Right renal cortex interstitium (tissue), 3 donors: ENCODE results near the gene CENPX. TPM values are rescaled to one million over a fixed set of nuclear protein-coding genes. Genes with fewer than 3 reads are reported as not detected.

ENCODE experiments used
- DNase-seq, 3 donors: peaks; one replicate each; pipeline ENCODE4 v3.0.0-alpha.2; 2013; ENCODE audit warnings: low read depth in 3 of 3, low spot score in 2 of 3
- polyA plus RNA-seq, 3 donors: library from polyadenylated mRNA; unstranded; fragments of 120-200 nt; gene quantifications; one replicate each; pipeline ENCODE4 v1.2.1, GENCODE V29; 2013; ENCODE audit not compliant: insufficient read length in 3 of 3

Gene CENPX
- polyA plus RNA-seq, 3 donors, result 36.0 to 39.1 (median 38.3) TPM

- DNase-seq, result no peak
Measured at GRCh38 chr17:82028246-82028645, 5.6 kb upstream of the CENPX start.

DNA sequence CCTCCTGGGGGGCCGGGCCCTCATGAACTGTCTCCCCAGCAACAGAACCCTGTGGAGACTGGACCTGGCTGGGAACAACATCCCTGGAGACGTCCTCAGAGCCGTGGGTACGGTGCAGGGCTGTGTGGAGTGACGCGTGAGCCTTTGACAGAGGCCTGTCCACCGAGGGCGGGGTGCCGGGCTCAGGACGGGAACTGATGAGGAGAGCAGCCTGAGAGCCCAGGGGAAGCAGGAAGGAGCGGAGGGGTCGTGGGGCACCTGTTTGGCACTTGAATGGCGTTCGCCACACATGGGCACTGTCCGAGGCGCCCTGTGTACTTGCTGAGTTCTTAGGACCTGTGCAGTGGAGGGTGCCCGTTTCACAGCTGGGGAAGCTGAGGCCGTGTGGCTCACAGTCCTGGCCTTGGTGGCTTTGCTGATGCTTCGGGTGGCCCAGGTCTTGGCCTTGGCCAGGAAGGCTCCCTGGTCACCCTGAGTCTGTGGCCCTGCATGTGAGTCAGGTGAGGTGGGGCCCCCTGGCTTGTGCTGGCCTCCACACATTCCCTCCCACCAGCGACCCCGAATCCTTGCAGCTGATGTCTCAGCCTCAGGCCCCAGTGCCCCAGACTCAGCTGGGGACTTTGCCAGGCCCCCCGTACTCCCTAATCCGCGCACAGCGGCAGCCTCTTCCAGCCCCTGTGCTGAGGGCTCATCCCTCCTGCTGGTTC lies 2.9 kb upstream of the CENPX start:
- no peak for DNase-seq

GRCh38 chr17:82024859-82025258 lies 2.2 kb upstream of the CENPX start:
- no peak for DNase-seq

- no peak for DNase-seq
Measured at GRCh38 chr17:82023447-82024241, 966 bp upstream of the CENPX start.

- peak; percentile 93 to 99 (median 96) for DNase-seq
Measured at GRCh38 chr17:82022981-82023446, 336 bp upstream of the CENPX start, which contains the start of gene LRRC45. LRRC45 (plus strand) TSS chr17:82023305; CDS start chr17:82023644, 339 bp downstream.

- DNase-seq, result no peak
Measured at GRCh38 chr17:82021900-82022309, 773 bp downstream of the CENPX start.

DNA sequence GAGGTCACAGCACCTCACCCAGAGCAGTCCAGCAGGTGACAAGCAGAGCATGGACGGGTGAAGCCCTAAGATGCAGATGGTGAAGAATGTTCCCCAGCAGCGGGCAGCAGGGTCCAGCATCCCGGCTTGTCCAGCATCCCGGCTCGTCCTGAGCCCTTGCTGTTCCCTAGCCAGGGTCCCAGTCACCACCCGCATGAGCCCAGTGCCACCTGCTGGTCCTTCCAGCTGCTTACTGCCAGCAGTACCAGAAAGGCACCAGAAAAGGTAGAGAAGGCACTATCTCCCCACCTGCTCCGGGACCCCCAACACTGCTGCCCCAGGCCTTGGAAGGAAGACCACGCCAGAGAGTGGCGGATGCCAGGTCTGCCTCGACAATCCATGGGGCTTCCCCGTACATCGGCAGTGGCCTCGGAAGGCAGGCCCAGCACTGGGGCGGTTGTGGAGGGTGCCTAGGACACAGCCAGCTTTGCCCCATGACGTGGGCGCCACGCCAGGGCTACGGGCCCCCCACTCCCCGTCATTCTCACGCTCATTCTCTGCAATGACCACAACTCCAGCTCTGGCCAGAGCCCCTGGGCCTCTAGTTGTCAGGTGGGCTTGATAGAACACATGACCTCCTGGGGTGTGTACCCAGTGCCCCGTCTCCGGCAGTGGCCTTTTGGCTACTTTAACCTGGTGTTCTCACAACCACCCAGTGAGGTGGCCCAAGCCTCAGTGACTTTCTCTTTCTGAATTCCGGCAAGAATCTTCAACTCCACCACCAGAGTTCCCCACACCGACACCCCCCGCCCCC lies 1.4 kb downstream of the CENPX start:
- no peak for DNase-seq

- no peak for DNase-seq
Measured at GRCh38 chr17:82020572-82021106, 2.0 kb downstream of the CENPX start.

DNA sequence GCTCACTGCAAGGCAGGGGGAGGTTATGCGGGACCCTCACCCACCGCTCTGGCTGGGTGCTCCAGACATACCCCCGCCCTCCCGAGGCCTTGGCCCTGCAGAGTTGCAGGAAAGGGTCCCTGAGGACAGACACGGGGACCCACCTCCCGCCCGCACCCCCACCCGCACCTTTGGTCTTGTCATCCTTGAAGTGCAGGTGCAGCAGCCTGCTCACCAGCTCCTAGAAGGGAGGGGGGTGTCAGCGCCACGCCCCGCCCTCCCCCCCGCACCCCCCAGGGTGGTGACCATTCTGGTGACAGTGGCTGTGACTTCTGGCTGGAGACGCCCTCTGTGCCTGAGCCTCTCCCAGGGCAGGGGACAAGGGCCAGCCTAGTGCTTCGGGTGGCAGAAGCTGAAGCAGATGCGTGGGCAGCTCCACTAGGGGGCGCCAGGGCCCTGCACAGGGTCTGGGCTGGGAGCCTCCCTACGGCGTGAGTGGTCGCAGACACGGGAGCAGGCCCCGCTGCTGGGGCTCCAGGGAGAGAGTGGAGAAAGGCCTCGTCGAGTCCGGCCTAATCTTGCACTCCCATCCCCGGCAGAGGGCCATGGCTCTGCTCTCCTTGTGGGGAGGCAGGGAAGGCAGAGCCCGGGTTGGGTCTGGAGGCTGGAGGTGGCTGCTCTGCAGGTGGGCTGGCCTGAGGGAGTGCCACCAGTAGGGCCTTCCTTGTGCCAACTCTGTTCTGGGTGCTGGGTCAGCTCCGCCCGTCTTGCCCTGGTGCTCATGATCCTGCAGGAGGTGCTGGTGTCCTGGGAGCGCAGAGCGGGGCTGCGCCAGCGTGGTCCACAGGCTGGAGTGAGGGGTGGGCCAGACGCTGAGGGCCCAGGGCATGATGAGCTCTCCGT lies 2.7 kb downstream of the CENPX start:
- no peak for DNase-seq

- DNase-seq, result no peak
Measured at GRCh38 chr17:82018989-82019689, 3.5 kb downstream of the CENPX start.

DNA sequence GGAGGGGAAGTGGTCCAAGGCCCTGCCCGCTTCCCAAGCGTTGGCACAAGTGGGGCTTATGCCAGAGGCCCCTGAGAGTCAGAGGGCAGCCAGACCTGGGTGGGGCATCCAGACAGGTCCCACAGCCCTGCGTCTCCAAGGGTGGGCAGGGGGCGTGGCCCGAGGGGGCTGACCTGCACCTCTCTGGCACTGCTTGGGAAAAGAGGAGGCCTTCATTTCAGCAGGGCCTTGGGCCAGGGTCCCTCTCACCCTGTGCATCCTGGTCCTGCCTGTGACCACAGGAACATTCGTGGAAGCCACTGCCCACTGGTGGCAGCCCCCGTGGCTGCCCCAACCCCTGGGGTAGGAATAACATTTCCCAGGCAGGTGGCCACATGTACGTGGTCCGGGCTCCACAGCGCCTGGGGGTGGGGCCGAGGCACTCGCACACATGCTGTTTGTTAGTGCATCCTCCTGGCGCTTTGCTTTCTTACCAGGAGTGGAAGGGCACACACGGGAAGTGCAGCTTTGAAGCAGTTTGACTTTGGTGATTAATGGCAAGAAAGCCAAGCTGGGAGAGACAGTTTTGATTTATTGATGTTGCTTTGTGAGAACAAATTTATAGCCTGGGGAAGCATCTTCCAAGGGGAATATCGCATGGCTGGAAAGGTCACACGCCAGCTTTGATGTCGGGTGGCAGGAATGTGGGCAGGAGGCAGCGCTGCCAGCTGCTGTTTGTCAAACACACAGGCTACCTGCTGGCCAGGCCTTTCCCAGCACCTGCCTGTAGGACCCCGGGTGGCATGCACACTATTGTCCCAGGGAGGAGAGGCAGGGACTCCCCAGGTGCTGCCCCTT lies 4.3 kb downstream of the CENPX start:
- no peak for DNase-seq

- DNase-seq, result no peak
Measured at GRCh38 chr17:82017612-82018151, 5.0 kb downstream of the CENPX start.

- no peak for DNase-seq
Measured at GRCh38 chr17:82016875-82017459, 5.7 kb downstream of the CENPX start.

DNA sequence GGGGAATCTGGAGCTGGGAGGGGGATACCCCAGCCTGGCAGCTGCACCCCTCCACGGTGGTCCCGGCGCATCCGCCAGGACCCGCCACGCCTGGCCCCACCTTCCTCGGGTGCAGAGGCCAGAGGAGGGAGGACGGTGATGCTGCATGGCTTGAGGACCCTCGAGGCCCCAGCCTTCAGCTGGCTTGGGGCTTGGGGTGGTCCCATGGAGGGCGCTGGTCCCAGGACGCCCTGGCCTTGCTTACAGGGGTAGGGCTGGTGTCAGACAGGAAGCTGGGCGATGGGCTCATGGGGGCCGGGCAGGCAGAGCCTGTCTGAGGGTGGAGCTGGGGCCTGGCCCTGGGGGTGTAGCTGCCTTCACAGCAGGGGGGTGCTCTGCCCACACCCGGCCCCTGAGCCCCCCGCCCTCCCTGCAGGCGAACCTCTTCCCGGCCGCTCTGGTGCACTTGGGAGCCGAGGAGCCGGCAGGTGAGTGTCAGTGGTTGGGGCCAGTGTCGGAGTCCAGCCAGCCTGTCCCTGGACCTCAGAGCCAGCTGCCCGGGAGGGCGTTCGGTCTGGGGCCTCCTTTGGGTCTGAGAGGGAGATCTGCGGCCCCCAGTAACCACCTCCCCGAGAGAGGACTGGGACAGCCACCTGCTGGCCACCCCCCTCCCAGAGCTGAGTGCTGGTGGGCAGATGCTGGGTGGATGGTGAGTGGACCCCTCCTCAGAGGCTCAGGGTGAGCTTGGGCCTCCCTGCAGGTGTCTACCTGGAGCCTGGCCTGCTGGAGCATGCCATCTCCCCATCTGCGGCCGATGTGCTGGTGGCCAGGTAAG lies 6.4 kb downstream of the CENPX start:
- no peak for DNase-seq

DNA sequence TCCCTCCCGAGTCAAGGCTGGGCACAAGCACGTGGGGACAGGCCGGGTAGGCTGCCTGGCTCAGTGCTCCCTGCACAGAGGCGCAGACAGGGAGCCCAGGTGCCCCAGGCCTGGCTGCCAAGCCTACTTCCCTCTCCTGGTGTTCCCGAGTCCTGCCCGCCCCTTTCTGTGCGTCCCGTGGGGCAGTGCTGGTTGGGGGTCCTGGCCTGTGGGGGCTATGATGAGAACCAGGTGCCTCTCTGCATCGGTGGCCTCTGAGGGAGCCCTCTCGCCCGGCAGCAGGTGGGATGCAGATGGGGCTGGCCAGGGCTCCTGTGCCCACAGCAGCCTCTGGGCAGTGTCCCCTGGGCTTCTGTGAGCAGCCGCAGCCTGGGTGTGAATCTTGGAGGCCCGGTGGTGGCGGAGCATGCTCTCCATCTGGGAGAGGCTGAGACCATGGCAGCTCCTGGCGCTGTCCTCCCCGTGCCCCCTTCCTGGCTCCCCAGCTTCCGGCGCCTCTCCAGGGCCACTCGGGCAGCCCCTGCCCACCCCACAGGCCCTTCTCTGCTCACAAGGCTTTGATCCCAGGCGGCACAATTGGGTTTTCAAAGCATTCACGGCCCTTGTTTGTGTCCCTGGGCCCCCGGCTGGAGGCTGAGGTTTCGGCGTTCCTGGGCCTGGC lies 7.2 kb downstream of the CENPX start:
- no peak for DNase-seq

- DNase-seq, result no peak
Measured at GRCh38 chr17:82014971-82015310, 7.7 kb downstream of the CENPX start.
